SH-SY5Y (cell line): ENCODE data around the gene EPHA1.

Experiments
- GATA2 ChIP-seq: IDR thresholded peaks from 2 replicates; pipeline ENCODE4 v1.6.1; 2011; ENCODE audit warnings: mild to moderate bottlenecking, low read depth, low read length
- GATA3 ChIP-seq: IDR thresholded peaks from 2 replicates; pipeline ENCODE4 v1.6.1; 2011; ENCODE audit warnings: low read depth, mild to moderate bottlenecking, low read length, moderate library complexity

Gene EPHA1

DNA sequence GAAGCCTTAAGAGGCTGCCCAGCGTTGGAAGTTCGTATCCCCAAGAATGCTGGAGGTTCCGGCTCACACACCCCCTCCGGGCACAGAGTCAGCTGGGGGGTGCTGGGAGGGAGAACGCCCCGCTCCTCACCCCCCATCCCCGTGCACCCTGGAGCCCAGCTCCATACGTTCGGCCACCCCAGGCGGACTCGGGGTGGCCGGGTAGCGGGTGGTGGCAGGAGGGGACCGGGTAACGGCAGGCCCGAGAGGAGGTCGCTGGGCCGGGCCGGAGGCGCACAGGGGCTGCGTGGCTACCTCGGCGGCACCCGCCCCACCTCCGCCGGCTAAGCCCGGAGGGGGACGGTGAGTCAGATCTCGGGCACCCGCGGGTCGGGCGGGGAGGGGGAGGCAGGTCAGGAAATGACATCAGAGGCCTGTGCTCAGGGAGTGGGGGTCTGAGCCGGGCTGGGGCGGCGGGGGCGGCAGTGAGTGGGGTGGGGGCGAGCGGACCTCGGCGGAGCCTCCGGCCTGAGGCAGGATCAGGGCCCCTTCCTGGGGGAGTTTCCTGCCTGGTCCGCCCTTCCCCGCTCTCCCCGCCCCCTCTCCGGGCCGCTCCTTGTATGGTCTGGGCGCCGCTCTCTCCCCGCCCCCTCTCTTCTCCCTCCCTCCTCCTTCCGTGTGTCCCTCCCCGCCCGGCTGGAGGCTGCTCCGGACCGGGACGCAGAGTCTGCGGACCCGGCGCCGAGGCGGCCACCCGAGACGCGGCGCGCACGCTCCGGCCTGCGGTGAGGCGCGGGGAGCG lies 27.8 kb downstream of the EPHA1 start, which contains the start of gene ZYX:
ZYX (plus strand) TSS at position 700 of the 781 bp plus-strand sequence. CDS start 227 bp downstream, outside the sequence.
- TF ChIP-seq GATA3 = no peak
- TF ChIP-seq GATA2 = no peak

DNA sequence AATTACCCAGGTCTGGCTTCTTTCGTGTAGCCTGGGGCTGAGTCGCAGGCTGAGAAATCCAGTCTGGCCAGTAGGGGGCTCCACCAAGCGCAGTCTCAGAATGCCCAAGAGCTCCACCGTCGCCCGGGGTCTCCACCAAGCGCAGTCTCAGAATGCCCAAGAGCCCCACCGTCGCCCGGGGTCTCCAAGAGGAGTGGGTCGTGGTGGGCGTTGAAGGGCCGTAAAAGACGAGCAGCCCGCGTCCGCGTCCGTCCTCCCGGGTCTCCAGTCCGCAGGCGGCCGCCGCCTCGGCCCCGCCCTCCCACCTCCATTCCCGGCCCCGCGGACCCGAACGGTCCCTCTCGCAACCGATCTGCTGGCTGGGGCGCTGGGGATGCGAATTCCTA lies 28.4 kb downstream of the EPHA1 start:
- no peak for TF ChIP-seq GATA2
- no peak for TF ChIP-seq GATA3

DNA sequence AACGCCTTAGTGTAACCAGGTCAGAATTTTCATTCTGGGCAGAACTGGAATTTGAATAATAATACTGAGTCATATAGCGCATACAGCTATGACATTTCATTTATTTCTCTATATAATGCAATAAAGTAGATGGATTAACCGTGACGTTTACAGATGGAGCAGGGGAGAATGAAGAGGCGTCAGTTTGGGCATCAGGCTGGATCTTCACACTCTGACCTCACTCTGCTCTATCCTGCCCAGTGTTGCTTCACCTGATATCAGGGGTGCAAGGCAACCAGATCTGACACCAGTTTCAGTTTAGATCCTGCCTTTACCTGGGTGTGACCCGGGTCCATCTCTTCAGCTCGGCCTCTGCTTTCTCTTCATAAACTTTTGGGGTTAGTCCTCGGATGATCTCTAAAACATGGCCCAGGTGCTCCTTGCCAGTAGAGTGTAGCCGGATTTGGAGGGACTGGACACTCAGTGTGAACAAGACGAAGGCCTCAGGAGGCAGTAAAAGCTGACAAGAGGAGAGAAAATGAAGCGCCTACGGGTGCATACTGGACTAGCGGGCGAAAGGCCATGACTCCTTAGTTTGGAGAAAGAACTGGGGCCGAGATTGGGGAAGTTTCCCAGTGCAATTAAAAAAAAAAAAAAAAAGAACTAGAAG lies 28.9 kb downstream of the EPHA1 start:
- TF ChIP-seq GATA3 (no peak), GATA2 (no peak)

DNA sequence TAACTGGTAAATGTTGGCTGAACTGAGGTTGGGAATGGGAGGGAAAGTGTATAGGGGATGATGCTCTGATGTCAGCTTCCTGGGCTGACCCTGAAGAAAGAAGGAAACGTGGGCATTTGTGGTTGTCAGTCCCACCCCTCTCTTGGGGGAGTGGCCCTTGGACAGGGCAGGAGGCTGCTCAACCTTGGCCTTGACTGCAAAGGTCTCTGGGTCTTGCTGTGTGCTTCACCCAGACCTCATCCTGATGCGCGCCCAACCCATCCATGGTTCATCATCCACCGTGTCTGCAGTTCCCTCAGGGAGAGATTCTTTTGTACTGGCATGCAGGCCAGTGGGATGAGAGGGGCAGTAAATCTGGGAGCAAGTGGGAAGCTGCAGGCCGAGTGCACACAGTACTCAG lies 32.3 kb downstream of the EPHA1 start:
- no peak for TF ChIP-seq GATA3
- TF ChIP-seq GATA2 = no peak

DNA sequence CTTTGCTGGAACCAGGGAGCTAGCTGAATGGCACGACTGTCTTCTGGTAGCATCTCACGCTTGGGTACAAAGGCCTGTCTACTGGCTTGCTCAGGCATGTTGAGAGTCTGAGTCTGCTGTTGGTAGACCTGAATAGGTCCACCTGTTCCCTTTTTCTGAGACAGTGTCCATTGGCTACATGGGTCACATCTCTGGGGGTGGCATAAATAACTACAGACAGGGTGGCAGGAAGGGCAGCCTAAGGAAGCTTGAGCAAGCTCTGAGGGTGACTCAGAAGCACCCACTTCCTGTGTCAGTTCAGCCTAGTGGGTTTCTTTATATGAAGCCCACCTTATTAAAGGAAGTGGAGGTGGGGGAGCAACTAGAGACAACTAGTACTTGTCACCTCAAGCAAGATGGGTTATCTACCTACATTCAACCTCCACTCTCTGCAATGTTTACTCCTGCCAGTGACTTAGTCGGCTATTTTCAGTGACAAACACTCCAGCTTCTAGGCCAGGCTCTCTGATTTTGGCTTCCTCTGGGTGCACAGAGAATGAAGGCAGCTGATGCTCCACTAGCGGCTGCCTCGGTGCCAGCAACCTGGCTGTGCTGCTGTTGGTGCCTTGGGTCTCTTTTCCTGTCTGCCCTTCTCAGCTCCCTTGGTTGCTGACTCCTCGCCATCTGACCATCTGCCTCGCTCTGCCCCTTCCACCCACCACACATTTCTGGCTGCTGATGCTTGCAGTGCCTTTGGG lies 33.2 kb downstream of the EPHA1 start:
- TF ChIP-seq GATA3 (no peak), GATA2 (no peak)

DNA sequence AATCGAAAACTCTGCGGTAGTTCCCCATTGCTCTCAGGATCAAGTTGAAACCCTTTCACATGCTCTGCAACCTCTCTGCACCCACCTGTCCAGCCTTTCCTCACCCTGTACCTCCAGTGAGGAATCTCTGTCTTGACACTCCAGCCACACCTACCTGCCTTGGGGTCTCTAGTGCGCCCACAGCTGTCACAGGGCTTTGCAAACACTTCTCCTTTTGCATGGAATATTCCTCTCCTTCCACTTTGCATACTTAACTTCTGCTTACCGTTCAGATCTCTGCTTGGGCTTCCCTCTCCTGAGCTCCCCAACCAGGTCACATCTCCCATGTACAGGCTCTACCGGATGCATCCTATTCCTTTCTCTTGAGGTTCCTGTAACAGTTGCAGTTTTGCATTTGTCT lies 34.1 kb downstream of the EPHA1 start:
- TF ChIP-seq GATA3 = no peak
- no peak for TF ChIP-seq GATA2

DNA sequence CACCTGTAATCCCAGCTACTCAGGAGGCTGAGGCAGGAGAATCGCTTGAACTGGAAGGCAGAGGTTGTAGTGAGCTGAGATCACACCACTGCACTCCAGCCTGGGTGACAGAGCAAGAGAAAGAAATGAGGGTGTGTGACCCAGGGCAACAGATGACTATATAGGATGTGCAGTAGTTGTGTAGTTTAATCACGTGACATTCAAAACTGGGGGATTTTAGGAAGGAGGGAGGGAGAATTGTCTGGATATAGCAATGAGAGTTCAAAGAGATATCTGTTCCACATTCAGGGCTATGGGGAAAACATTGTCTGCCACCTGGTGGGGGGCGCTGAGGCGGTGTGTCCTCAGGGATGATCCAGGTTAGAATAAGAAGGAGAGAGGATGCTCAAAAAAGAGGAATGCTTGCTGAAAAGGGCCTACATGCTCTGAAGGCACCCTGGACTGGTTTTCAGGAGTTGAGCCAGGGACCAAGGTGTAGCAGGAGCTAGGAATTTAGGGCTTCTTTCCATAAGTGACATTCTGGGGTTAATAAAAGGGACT lies 35.3 kb downstream of the EPHA1 start:
- no peak for TF ChIP-seq GATA2
- no peak for TF ChIP-seq GATA3

DNA sequence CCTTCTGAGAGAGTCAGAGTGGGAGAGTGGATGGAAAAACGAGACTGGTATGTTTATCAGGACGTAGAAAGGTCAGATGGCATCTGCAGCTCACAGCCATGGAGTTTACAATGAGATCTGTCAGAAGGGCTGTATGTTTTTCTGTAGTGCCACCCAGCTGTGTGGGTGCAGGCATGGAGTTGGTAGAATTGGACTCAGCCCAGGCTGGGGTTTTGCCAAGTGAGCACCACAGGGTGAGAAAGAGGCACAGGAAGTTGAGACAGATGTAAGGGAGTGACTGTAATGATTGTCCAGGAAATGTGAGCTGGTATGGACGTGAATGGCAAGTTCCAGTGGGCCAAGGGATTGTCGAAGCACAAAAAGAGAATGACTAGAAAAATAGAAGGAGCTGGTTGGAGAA lies 36.6 kb downstream of the EPHA1 start:
- TF ChIP-seq GATA3 = no peak
- TF ChIP-seq GATA2 = no peak

DNA sequence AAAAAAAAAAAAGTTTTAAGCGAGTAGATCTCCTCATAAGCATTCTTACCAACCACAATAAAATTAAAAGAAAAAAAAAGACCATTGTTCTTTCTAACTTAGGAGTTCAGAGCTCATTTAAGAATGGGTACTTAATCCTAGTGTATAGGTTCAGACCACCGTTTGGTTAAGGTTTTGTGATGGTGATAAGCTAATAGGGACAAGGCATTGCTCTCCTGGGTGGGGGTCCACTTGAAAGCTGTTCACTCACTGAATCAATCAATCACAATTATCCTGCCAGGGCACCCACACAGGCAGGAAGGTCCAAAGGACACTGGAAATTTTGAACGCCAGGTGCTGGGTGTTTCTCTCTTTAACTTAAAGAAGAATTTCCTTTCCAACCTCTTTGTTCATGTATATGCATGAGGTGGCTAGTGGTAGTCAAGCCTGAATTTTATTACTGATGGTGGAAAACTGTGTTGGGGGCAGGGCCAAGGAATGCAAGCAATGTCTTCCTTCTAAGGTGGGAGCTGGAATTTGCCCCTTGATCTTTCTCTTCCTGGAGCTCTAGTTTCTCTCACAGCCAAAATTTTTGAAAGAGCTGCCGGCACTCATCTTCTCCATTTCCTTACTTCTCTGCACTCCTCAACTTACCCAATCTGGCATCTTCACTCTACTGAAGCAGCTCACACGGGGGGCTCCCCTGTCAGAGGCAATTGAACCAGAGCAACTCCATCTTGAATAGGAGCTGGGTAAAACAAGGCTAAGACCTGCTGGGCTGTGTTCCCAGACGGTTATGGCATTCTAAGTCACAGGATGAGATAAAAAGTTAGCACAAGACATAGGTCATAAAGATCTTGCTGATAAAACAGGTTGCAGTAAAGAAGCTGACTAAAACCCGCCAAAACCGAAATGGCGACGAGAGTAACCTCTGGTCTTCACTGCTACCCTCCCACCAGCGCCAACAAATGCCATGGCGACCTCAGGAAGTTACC lies 38.7 kb downstream of the EPHA1 start:
- TF ChIP-seq GATA3 (no peak), GATA2 (no peak)

DNA sequence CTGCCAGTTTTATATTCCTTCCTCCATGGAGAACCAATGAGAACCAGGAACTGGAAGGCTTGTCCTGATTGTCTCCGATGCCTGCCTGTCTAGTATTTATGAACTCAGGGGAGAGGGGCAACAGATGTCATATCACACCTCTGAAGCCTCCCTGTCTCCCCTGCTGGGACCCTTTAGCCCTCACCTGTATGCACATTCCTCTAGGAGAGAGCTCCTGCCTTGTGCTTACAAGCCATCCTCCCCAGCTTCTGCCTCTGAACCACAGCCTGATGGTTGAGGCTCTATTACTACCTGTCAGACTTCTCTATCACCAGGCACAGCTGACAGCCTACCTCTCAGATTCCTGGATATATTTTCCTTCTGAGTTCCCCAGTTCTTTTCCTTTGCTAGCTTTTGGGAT lies 40.3 kb downstream of the EPHA1 start:
- TF ChIP-seq GATA2 (no peak), GATA3 (no peak)

DNA sequence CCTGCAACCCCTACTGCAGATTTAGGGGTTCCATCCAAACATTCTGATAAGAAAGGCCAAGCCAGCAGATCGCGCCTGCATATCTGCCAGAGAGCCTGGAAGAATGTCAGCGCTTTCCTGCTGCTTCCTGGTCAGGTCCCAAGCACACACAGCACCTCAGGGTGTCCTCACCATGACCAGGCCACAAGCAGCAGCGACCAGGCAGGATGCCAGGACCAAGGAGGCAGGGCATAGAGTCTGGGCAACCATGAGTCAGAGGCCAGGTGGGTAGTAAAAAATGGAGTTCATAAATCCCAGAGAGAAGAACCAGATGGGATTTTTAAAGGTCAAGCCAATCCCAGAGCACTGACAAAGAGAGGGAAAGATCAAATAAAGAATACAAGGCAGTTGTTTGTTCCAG lies 40.7 kb downstream of the EPHA1 start:
- TF ChIP-seq GATA3 (no peak), GATA2 (no peak)

DNA sequence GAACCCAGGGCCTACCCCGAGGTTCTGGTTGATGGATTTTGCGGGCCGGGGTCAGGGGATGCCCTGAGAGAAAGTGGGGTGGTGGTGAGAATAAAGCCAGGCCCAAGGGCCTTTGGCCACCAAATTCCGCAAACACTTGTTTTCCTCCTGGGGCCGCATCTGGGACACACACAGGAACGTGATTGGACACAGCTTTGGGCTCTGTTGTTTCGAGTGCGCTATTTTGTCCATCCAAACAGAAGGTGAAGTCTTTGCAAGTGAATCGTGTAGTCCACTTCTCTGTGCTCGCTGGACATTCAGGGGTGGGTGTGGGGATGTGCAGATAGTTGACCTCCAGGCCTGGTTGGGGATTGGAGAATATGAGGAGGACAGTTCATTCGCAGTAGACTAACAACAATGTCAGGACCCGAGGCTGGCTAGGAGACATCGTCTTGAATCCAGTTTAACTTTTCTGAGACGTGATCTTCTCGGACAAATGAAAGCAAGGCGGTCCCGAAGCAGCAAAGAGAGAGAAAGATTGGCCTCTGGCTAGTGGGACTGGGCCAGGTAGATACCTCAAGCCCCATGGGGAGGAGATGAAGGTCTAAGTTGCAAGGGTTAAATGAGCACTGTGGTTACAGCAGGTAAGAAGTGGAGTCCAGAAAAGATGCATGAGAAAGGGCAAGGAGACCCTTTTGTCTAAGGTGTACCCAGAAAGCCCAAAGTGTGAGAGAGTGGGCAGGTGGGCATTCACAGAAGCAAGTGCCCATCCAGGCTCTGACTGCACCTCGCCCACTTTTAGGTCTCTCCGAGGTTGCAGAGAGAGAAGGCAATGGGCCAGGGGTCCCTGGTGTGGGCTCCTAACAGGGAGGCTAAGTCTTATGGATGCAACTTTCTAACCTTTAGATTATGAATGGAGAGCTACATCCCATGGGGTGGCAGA lies 45.4 kb downstream of the EPHA1 start:
- no peak for TF ChIP-seq GATA2
- no peak for TF ChIP-seq GATA3
